Mononuclear cell (primary cell): ENCODE data around the gene EPHA4. TPM values are rescaled to one million over a fixed set of nuclear protein-coding genes. Genes with fewer than 3 reads are reported as not detected.

Source experiments
- H3K27me3 ChIP-seq: 2 replicates; pipeline ENCODE4 v1.6.0; 2011; ENCODE audit warnings: low read length, control low read depth; ENCODE audit not compliant: insufficient read depth
- H3K4me1 ChIP-seq: 2 replicates; pipeline ENCODE4 v1.5.1; 2011; ENCODE audit warnings: mild to moderate bottlenecking, low read length, control low read depth; ENCODE audit not compliant: insufficient read depth
- H3K4me3 ChIP-seq: 2 replicates; pipeline ENCODE4 v1.5.1; 2011; ENCODE audit warnings: mild to moderate bottlenecking, low read length, moderate library complexity
- H3K9me3 ChIP-seq: 2 replicates; pipeline ENCODE4 v1.5.1; 2011; ENCODE audit warnings: low read depth, mild to moderate bottlenecking, control low read depth, low read length
- total RNA-seq: library from RNA; depleted of rRNA; stranded (reverse); fragments of >200 nt; gene quantifications from one replicate; pipeline ENCODE4 v1.2.3, GENCODE V29; 2012

The EPHA4 gene
- total RNA-seq, 1 donor, result 19.0 TPM

DNA sequence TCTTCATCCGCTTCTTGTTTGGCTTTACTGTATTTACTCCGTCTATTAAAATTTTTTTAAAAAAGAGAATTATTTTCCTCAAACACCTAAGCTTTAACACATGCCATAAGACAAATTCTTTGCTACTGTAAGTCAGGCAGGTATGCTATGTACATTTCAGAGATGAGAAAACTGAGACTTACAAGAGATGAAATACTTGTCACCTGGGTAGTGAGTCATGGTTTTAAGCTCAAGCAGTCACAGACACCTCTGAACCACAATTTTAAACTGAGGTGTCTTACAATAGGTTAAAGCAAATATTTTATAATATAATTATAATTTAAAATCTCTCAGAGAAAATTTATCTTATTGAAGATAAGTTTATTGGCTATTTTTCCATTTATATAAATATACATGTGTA lies 126.0 kb downstream of the EPHA4 start:
- Histone ChIP-seq H3K27me3 (no peaks in the 10 kb centered on the region), H3K4me3 (no peak overlapping the region), H3K9me3 (no peaks in the 10 kb centered on the region), H3K4me1 (no peaks in the 10 kb centered on the region)

DNA sequence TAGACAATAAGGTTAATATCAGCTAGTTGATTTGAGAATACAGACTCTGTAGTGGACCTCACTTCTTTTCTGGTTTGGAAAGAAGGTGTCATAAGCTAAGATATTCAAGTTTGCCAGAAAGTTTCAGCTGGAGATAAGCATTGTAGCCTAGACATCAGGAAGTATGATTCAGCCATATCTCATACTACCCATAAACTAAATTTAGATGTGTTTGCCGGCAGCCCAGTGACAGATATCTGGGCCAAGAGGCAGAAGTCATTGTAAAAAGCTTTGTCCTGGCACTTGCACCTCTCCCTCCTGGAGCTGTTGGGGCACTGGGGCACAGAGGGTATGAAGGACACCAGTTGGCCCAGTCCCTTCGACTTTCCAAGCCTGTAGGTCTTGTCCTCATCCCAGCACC lies 128.0 kb downstream of the EPHA4 start:
- Histone ChIP-seq H3K27me3 (no peaks in the 10 kb centered on the region), H3K9me3 (no peaks in the 10 kb centered on the region), H3K4me1 (no peaks in the 10 kb centered on the region), H3K4me3 (no peak overlapping the region)

DNA sequence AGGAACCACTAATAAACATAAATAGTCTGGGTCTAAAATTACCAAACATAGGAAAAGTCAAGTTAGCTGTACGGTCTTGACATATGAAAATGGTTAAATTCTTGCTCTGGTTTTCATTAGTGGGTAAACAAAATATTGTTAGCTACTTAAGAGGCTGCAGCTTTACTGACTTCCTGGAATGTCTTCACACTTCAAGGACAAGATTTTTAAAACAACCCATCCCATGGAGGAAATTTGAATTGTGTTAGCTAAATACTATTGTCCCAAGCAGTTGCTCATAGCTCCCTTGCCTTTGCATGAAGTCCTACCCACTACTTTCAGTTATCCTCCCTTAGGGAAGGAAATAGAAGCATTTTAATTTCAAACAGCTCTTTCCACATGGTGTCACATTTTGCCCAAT lies 128.5 kb downstream of the EPHA4 start:
- no peaks in the 10 kb centered on the region for H3K4me1 ChIP-seq
- H3K27me3 ChIP-seq, result no peaks in the 10 kb centered on the region
- H3K4me3 ChIP-seq, result no peak overlapping the region
- no peaks in the 10 kb centered on the region for H3K9me3 ChIP-seq

GRCh38 chr2:221442128-221442527 lies 130.0 kb downstream of the EPHA4 start:
- Histone ChIP-seq H3K4me1 (no peaks in the 10 kb centered on the region), H3K9me3 (no peaks in the 10 kb centered on the region), H3K4me3 (no peak overlapping the region), H3K27me3 (no peaks in the 10 kb centered on the region)

DNA sequence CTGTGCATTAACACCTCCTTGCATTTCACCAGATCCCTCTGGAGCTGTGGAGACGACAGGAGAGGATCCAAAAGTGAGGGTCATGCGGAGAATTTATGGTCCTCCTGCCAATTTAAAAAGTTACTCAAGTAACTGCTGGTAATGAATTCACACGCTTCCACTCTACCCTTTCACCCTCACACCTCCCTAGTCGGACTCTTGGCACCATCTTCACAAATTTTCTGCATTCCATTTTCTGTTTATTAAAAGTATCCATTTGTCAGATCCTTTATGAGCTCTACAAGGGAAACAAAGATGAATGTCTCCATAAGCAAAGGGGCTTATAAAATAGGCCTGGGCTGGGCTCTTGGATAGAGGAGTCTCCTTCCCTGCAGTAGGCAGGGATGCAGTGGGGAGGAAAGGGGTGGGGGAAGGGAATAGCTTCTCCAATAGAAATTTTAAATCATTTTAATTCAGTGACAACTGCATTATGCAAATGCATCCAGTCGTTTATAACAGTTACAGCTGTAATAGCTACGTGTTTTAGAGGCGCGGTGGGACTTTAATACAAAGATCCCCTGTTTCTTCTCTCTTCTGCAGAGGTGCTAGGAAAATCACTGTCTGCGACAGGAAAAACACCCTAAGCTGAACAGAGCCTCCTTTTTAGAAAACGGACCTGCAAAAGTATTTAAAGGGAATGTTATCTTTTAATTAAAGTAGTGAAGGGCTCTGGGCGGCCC lies 132.2 kb downstream of the EPHA4 start:
- H3K27me3 ChIP-seq, result no peaks in the 10 kb centered on the region
- no peak overlapping the region for H3K4me3 ChIP-seq
- no peaks in the 10 kb centered on the region for H3K9me3 ChIP-seq
- H3K4me1 ChIP-seq, result no peaks in the 10 kb centered on the region

DNA sequence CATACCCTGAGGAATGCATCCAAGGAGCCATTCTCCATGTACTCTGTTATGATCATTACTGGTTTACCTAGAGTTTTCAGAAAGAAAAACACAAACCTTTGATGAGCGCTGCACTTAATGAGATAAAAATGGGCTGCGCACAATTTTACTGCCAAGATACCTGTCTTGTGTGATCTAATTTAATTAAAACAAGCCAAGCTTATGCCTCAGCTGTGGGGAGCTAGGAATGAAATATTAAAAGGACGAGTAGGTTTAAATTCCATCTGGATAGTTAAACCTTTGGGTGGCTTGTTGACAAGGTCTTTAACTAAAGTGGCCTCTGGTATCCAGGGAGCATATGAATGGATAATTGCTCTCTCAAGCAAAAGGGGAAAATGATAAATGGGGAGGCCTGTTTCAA lies 135.0 kb downstream of the EPHA4 start:
- Histone ChIP-seq H3K4me3 (no peak overlapping the region), H3K27me3 (no peaks in the 10 kb centered on the region), H3K4me1 (no peaks in the 10 kb centered on the region), H3K9me3 (no peaks in the 10 kb centered on the region)

- H3K4me1 ChIP-seq, result no peaks in the 10 kb centered on the region
- no peaks in the 10 kb centered on the region for H3K9me3 ChIP-seq
- H3K4me3 ChIP-seq, result no peak overlapping the region
- no peaks in the 10 kb centered on the region for H3K27me3 ChIP-seq
These were observed 136.9 kb downstream of the EPHA4 start for GRCh38 chr2:221435171-221435570.

- no peaks in the 10 kb centered on the region for H3K27me3 ChIP-seq
- H3K4me1 ChIP-seq, result no peaks in the 10 kb centered on the region
- H3K4me3 ChIP-seq, result no peak overlapping the region
- no peaks in the 10 kb centered on the region for H3K9me3 ChIP-seq
These were observed 138.0 kb downstream of the EPHA4 start for GRCh38 chr2:221434142-221434541.

DNA sequence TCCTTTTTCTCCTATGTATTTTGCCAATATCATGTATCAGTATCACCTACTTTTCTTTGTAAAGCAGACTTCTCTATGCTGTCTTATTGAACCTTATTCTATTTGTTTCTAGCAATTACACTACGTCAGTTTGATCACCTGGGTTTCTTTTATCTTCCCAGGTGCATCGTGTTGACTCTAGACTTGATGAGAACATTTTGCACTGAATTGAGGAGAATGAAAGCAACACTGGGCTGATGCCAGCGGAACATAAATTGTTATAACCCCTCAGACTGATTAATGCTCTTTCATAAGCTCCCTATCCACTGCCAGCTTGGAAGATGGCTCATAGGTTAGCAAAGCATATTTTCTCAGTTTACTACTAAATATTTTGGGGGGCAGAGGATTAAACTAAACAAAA lies 140.6 kb downstream of the EPHA4 start:
- Histone ChIP-seq H3K4me3 (no peak overlapping the region), H3K4me1 (no peaks in the 10 kb centered on the region), H3K27me3 (no peaks in the 10 kb centered on the region), H3K9me3 (no peaks in the 10 kb centered on the region)

GRCh38 chr2:221429741-221430491 lies 142.2 kb downstream of the EPHA4 start:
- no peaks in the 10 kb centered on the region for H3K4me1 ChIP-seq
- H3K4me3 ChIP-seq, result no peak overlapping the region
- H3K27me3 ChIP-seq, result no peaks in the 10 kb centered on the region
- no peaks in the 10 kb centered on the region for H3K9me3 ChIP-seq

- no peaks in the 10 kb centered on the region for H3K4me1 ChIP-seq
- no peaks in the 10 kb centered on the region for H3K27me3 ChIP-seq
- H3K4me3 ChIP-seq, result no peak overlapping the region
- H3K9me3 ChIP-seq, result no peaks in the 10 kb centered on the region
These were observed 143.2 kb downstream of the EPHA4 start for GRCh38 chr2:221428896-221429295.

- no peaks in the 10 kb centered on the region for H3K9me3 ChIP-seq
- H3K4me1 ChIP-seq, result no peaks in the 10 kb centered on the region
- H3K27me3 ChIP-seq, result no peaks in the 10 kb centered on the region
- H3K4me3 ChIP-seq, result no peak overlapping the region
These were observed 145.2 kb downstream of the EPHA4 start for GRCh38 chr2:221426929-221427328.

- no peaks in the 10 kb centered on the region for H3K9me3 ChIP-seq
- H3K4me3 ChIP-seq, result no peak overlapping the region
- H3K27me3 ChIP-seq, result no peaks in the 10 kb centered on the region
- H3K4me1 ChIP-seq, result no peaks in the 10 kb centered on the region
These were observed 146.2 kb downstream of the EPHA4 start for GRCh38 chr2:221425891-221426290.

- H3K4me3 ChIP-seq, result no peak overlapping the region
- no peaks in the 10 kb centered on the region for H3K4me1 ChIP-seq
- H3K9me3 ChIP-seq, result no peaks in the 10 kb centered on the region
- no peaks in the 10 kb centered on the region for H3K27me3 ChIP-seq
These were observed 146.8 kb downstream of the EPHA4 start for GRCh38 chr2:221425353-221425752.

- Histone ChIP-seq H3K27me3 (no peaks in the 10 kb centered on the region), H3K9me3 (no peaks in the 10 kb centered on the region), H3K4me1 (peaks cover 5% of the 10 kb centered on the region), H3K4me3 (no peak overlapping the region)
These were observed 148.8 kb downstream of the EPHA4 start for GRCh38 chr2:221423210-221423804.
